NCI-H2081 treated with DMSO at 0.1 percent for 48 hours (cell line): ENCODE results near the gene EMX2.

Experiments used
- DNase-seq: peaks from one replicate; lab custom pipeline; 2025; lab: John Stamatoyannopoulos, UW

EMX2 gene

GRCh38 chr10:117532003-117532385, 10.6 kb upstream of the EMX2 start:
- no peak for DNase-seq

DNA sequence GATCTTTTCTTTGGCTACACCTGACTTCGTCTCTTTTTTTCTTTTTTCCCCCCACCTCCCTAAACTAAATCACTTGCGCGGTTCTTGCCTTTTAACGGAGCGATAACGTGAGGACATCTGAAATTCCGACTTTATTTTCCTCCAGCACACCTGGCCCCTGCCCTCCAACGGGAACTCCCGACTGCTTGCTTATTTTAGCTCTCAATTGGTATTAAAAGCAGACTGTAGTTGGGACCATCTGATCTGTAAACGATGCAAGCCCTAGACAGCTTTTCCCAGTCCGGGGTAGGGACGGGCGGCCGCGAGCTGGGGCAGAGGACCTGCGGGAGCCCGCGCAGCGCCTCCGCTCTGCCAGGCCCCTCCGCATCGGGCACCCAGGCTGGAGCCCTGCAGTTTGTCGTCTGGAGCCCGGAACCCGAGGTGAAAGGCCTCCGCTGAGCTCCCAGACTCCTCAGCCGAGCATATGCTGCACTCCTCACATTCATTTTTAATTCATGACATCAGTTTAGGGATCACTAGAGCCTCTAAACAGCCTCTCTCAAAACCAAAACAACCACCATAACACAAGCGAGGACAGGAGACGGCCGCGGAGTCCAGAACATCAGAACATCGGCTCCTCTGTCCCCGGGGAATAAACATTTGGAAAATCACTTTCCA, 10.0 kb upstream of the EMX2 start:
- no peak for DNase-seq

DNA sequence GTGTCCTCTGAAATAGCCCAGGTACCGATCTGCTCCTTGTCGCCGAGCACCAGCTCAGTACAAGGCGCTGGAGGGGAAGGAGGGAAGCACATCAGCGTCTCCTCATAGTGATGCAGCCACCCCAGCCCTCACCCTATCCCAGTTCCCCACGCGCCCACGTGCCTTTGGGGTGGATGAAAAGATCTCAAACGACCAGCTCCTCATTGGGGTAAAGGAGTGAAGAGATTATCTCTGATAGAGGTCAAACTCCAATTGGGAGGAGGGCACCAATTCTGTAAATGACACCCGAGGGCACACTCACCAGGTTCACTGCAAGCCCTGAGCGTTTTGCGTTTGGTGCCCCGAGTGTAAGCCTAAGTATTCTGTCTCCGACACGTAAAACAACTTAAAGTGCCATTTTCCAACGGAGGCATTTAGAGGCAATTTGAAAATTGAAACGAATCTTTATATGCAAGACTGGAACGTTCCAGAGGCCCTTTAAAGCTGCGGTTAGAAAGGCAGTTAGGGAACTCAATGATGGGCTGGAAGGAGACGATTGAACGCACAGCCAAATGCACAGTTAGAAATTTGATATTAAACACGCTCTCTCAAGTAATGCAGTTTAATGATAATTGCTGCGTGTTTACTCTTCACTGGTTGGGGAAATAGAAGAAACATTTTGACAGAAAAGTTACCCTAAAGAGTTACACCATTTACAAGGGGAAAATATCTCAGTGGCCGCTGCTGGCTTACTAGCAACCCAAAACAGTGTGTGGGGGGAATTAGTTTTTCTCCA, 8.9 kb upstream of the EMX2 start:
- DNase-seq, result no peak

DNA sequence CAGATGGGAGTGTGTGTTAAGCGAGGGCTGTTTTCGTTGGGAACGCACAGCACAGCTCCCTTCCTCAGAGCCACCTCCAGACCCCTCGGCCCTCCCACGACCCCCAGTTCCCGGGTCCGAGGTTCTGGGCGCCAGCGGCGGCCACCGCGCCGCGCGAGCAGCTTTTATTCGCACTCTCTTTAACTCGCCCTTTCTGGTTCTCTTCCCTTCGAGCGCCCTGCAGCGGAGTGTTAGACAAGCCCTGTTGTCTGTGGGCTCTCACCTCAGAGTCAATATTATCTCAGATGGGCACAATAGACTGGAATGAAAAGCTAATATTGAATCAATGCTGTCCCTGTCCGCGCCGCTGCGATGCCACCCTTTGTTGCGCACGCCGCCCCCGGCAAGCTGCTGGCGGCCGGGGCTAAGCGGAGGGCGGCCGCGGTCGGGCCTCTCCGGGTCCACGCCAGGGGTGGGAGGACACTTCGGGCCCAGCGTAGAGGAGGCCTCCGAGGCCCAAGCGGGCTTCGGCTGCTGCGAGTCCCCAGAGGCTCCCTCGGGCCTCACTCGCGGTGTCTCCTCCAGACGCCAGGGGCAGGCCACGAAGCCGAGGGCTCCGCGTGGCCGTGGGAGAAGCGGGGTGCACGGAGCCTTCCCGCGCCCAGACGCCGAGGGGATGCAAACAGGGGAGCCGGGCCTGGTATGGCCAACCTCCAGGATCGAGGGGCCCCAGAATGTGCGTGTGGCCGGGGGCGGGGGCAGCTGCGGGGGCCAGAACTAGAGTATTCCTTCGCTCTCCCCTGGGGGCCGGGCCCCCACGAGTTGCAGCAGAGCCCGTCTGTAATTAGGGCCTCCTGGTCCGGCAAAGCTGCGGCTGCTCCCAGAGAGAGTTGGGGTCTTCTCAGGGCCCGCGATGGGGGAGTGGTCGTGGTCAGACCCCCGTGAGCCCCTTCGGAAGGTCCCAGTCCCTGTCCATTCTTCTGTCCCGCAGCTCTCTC, 7.9 kb upstream of the EMX2 start:
- DNase-seq, result no peak

GRCh38 chr10:117535298-117536071, 7.1 kb upstream of the EMX2 start:
- DNase-seq, result no peak

DNA sequence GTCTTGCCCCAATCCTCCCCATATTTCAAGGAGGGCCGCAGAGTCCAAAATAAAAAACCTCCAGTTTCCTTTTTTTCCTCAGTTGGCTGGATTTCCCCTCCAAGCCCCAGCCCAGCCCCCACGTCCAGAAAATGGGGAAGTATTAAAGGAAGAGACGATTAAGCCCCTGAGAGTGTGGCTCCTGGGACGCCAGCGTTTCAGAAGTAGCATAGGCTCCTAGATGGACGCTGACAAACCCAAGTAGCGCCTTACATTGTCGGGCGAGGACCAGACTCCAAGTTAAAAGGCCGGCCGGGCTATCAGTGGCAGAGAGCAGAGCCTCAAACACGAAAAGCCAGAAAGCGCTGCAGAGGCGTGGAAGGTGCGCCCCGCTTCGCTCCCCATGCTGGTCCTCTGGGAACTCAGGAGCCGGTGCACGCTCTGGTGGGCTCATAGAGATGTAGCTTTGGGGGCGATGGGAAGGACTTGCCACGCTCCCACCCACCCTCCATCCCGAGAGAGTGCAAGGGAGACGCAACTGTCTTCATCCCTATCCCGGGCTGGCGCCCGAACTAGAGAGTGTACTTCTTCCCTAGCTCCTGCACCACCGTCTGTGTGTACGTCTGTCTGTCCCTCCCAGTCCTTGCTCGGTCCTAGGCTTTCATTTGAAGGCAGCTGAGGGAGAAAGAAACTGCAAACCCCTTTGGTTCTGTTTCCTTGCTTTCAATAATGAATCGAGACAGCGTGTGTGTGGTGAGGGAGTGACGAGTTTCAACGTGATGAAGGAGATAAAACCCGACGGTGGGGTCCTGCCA, 6.3 kb upstream of the EMX2 start:
- no peak for DNase-seq

DNA sequence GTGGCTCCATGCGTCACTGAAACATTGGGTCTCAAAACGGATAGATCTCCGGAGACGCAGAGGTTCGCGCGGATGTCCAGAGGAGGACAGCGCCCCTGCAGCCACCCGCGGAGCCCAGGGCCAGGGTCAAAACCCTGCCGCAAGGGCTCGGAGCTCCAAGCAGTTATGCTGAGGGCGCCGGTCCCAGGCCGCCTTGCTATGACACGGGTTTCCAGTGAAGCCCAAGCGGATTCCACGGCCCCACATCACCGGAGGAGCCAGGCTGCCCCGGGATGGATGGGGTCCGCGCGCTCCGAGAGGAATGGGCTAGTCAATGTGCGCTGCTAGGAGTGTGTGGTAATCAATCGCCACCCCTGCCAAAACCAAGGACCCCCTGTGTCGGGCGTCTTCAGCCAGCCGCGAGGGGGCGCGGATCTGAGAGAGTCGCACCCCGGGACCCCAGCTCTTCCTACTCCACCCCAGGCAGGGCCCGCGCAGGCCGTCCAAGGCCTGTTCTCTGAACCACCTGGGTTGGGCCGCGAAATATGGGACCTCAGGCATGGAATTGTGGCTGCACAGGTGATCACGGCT, 5.6 kb upstream of the EMX2 start:
- no peak for DNase-seq

DNA sequence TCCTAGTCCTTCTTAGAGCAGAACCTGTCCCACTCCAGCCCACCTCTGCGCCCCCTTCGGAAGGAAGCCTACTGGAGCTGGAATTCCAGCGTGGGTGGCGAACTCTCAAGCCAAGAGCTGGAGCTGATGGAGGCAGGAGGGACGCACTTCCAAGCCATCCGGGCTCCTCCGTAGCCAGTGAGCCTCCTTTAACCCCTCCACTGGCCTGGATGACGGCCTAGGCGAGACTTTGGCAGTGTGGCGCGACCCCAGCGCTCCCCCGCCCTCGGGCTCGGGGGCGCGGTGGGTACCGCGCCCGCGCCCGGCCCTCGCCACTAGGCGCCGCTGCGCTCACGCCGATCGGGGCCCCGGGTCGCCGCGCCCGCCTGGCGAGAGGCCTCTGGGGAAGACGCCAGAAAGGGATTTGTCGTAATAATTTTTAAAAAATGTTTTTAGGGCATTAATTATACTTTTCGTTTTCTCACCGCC, 5.1 kb upstream of the EMX2 start:
- no peak for DNase-seq

GRCh38 chr10:117537904-117538524, 4.5 kb upstream of the EMX2 start:
- no peak for DNase-seq

DNA sequence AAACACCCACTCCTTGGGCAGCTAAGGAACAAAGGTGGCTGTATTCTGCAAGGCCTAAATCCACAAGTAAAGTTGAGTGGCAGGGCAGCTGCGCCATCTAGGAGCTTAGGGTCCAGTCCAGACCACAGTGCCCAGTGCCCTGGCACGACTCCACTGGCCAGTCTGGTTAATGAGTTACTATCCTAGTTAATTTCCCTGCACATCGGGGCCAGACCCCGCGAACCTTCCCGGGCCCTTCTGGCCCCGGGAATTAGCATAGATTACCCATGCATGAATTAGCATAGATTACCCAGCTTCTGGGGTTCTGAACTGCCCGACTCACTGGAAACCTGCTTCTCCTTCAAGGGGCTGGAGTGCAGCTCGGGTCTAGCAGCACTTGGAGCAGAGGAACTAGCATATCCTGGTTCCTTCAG, 3.2 kb upstream of the EMX2 start:
- DNase-seq, result no peak

GRCh38 chr10:117539903-117540639, 2.5 kb upstream of the EMX2 start:
- DNase-seq, result no peak

DNA sequence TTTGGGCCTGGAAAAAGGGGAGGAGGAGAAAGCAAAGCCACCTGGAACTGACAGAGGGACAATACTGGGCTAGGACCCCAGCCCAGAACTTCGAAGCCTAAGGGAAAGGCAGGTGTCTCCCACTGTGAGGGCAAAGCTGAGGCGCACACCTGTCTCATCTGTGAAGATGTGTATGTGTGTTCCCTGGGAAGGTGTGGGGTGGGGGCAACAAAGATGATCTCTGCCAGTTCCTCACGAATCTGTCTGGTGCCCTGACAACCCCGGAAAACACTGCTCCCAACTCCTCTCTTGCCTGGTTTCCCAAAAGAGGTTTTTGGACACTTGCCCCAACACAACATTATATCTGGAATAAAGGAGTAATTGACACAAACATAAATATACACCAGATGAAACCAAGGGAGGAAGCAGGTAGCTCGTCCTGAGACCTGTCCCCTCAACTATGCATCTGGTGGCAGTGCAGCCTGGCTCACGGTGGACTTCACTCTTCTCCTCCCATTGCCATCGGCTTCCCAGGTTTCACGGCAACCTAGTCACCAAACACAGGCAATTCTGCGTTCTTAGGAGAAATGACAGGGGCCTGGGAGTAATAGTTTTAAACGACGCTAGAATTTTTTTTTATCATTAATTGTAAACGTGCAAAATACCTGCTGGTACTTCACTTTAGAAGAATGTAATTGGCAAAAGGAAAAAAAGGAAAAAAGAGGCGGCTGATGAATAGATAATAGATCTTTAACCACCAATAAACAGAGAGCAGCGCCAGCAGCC, 1.7 kb upstream of the EMX2 start:
- no peak for DNase-seq

DNA sequence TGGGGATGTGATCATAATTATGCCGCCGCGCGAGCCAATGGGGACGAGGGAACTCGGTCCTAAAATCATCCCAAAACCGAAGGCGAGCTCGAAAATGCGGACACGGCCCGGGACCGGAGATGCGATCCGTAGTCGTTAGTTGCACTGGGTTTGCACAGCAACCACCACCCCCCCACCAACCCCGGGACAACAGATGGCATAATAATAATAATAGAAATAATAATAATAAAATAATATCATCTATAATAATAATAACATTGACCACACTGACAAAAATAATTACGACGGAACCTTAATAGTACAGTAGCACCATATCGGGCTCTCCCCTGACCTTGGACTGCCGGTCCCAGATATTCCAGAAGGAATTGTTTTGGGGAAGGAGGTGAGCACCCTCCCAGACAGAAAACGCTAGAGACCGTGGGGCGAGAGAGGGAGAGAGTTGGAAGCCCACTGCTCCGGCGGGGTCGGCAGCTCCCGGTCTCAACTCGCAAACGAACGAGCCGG, 1.1 kb upstream of the EMX2 start:
- no peak for DNase-seq

- DNase-seq, result no peak
Measured at GRCh38 chr10:117541909-117542705, 439 bp upstream of the EMX2 start.

- no peak for DNase-seq
Measured at GRCh38 chr10:117543225-117544003, 868 bp downstream of the EMX2 start.

GRCh38 chr10:117544004-117544701, 1.6 kb downstream of the EMX2 start:
- no peak for DNase-seq
